ENCODE data around the gene GALC.

Gene GALC

DNA sequence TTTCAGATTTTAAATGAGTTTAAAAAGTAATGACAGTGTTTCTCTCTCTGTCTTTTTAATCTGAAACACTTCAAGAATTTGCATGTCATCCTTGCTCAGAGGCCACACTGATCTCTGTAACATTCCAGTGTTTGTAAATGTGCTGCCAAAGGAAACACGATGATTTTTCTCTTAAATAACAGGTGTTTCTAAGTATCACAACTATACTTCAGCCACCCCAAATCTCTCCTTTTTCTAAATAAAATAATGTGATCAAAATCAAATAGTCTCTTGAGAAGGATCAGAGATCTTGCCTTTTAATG is 3.3 kb upstream of the GALC start:
- Histone ChIP-seq H3K4me3 (ENCODE audit: low read depth, low read length) (no peak overlapping the region), H3K36me3 (ENCODE audit: control insufficient read depth, insufficient read depth, low read length) (no peaks in the 10 kb centered on the region), H3K79me2 (no peaks in the 10 kb centered on the region), H3K4me2 (ENCODE audit: low read length) (no peak overlapping the region), H3K9ac (no peak overlapping the region), H3K9me3 (ENCODE audit: control insufficient read depth, low read length) (no peaks in the 10 kb centered on the region), H3K27me3 (ENCODE audit: control insufficient read depth, insufficient read depth, low read length) (no peaks in the 10 kb centered on the region), H3K27ac (no peak overlapping the region), H2AFZ (peak overlapping the region; percentile 57), H3K4me1 (peaks cover 9% of the 10 kb centered on the region)
- TF ChIP-seq CTCF (IDR thresholded peaks at IDR 0.05): no peak

DNA sequence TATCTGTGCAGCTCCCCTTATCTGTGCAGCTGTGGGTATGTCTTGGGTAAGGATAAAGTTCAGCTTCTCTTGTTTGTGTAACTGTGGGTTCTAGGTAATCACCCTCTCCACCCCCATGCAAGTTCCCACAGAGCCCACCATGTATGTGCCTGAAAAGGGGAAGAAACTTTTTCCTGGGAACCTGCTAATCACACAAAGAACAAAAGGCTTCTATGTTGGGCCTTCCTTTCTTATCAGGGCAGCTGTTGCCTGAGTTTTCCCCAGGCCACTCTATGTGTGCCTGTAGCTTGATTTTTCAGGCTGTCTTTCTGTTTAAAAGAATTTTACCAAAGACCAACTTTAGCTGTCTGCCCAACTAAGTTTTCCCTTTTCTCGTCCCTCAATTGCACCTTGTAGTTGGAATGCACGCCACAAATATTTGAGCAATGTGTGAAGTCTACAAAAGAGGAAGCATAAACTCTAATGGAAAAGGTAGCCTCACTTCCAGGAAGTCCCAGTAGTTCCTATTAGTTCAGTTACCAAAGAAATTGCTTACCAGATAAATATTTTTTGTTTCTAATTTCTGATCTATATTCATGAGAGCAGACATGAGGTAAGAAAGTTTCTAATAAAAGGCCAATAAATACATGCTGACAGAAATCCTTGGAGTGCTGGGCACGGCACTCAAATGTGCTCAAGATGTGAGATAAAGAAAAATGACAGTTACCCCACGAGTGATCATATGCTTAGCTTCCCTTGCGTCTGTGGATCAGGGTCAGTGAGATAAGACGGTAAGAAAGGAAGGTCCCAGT is 2.7 kb upstream of the GALC start:
- no peaks in the 10 kb centered on the region for H3K9me3 ChIP-seq (ENCODE audit: control insufficient read depth, low read length)
- no peak for TF ChIP-seq CTCF (IDR thresholded peaks at IDR 0.05)
- no peaks in the 10 kb centered on the region for H3K79me2 ChIP-seq
- H3K4me1 ChIP-seq: peaks cover 9% of the 10 kb centered on the region
- H2AFZ ChIP-seq: peak overlapping the region; percentile 57
- H3K4me3 ChIP-seq (ENCODE audit: low read depth, low read length): no peak overlapping the region
- no peaks in the 10 kb centered on the region for H3K27me3 ChIP-seq (ENCODE audit: control insufficient read depth, insufficient read depth, low read length)
- no peak overlapping the region for H3K4me2 ChIP-seq (ENCODE audit: low read length)
- H3K9ac ChIP-seq: no peak overlapping the region
- H3K36me3 ChIP-seq (ENCODE audit: control insufficient read depth, insufficient read depth, low read length): no peaks in the 10 kb centered on the region
- no peak overlapping the region for H3K27ac ChIP-seq

DNA sequence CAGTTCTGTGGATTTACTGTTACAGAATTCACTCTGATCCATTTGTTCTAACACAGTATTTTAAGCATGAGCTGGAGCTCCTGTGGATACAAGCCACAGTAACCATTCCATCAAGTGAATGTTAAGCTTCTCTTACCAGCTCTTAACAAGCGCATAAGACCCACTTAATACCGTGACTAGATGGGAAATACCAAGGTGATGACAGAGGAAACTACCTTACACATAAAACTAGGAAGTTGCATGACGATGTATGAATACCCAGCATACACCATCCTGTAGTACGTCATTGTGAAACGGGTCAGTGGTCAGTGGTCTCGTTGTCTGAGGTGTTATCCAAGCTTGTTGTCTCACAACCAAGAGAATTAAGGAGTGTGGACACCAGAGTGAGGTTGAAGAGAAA is 2.0 kb upstream of the GALC start:
- Histone ChIP-seq H3K27ac (no peak overlapping the region), H3K9ac (no peak overlapping the region), H3K4me2 (ENCODE audit: low read length) (no peak overlapping the region), H3K27me3 (ENCODE audit: control insufficient read depth, insufficient read depth, low read length) (no peaks in the 10 kb centered on the region), H3K4me1 (peaks cover 9% of the 10 kb centered on the region), H2AFZ (peak overlapping the region; percentile 30), H3K4me3 (ENCODE audit: low read depth, low read length) (no peak overlapping the region), H3K79me2 (no peaks in the 10 kb centered on the region), H3K9me3 (ENCODE audit: control insufficient read depth, low read length) (no peaks in the 10 kb centered on the region), H3K36me3 (ENCODE audit: control insufficient read depth, insufficient read depth, low read length) (no peaks in the 10 kb centered on the region)
- TF ChIP-seq CTCF (IDR thresholded peaks at IDR 0.05): no peak

DNA sequence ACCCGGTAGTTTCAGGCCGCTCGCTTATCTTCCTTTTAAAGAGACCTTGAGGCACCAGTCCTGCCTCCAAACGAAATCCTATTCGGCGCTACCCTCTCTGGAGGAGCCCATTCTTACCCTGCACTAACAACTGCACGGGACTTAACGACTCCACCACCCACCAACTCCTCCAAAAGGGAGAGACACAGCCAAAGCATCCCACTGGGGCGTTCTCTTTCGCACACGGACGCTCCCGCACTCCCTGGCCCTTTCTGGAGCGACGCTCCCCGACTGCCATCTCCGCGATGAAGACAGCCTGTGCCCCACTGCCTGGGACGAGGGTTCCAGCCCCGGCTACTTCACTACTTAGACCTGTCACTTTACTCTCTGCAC is 650 bp downstream of the GALC start:
- peak overlapping the region; percentile 62 for H3K4me2 ChIP-seq (ENCODE audit: low read length)
- H3K27me3 ChIP-seq (ENCODE audit: control insufficient read depth, insufficient read depth, low read length): no peaks in the 10 kb centered on the region
- H3K79me2 ChIP-seq: no peaks in the 10 kb centered on the region
- no peaks in the 10 kb centered on the region for H3K36me3 ChIP-seq (ENCODE audit: control insufficient read depth, insufficient read depth, low read length)
- peak overlapping the region; percentile 70 for H3K4me3 ChIP-seq (ENCODE audit: low read depth, low read length)
- peak overlapping the region; percentile 100 for H2AFZ ChIP-seq
- TF ChIP-seq CTCF (IDR thresholded peaks at IDR 0.05): no peak
- H3K27ac ChIP-seq: peak overlapping the region; percentile 90
- H3K9ac ChIP-seq: peak overlapping the region; percentile 61
- no peaks in the 10 kb centered on the region for H3K9me3 ChIP-seq (ENCODE audit: control insufficient read depth, low read length)
- H3K4me1 ChIP-seq: peaks cover 9% of the 10 kb centered on the region

DNA sequence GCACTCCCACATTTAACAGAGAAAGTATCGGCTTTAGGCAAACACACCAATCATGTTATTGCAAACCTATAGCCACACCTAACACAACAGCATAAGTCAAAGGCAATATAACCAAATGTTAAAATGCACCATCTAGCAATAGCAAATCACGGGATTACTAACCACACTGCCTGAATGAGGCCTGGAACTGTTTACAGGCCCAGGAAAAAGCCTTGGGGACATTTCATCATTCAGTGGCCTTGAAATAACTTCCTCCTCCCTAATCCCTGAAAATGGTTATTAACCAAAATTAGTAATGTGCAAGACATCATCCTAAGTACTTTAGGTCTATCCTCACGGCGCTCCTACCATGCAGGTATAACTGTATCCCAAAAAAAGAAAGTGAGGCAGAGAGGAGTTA is 2.3 kb downstream of the GALC start:
- Histone ChIP-seq H3K79me2 (no peaks in the 10 kb centered on the region), H3K4me3 (ENCODE audit: low read depth, low read length) (no peak overlapping the region), H3K4me2 (ENCODE audit: low read length) (no peak overlapping the region), H3K36me3 (ENCODE audit: control insufficient read depth, insufficient read depth, low read length) (no peaks in the 10 kb centered on the region), H3K27me3 (ENCODE audit: control insufficient read depth, insufficient read depth, low read length) (no peaks in the 10 kb centered on the region), H2AFZ (no peak overlapping the region), H3K9ac (no peak overlapping the region), H3K4me1 (peaks cover 9% of the 10 kb centered on the region), H3K27ac (no peak overlapping the region), H3K9me3 (ENCODE audit: control insufficient read depth, low read length) (no peaks in the 10 kb centered on the region)
- TF ChIP-seq CTCF (IDR thresholded peaks at IDR 0.05): no peak
